ENCODE measurements around the gene EHMT1.
"Not testable (repeated sequence)": the region's sequence is repeated elsewhere in the genome, so short reads cannot be mapped to it uniquely, and the experiment has no call there.

EHMT1 gene

GRCh38 chr9:137590469-137591383 is 28.1 kb upstream of the EHMT1 start, which contains the start of gene ZMYND19:
Gene ZMYND19 (minus strand): TSS chr9:137590512. CDS start chr9:137590263, 249 bp downstream.
- DNase-seq (ENCODE audit: low read depth) = peak; percentile 86

- DNase-seq (ENCODE audit: low read depth) = no peak
Measured at GRCh38 chr9:137592767-137593166, 26.0 kb upstream of the EHMT1 start.

GRCh38 chr9:137593176-137593575 is 25.6 kb upstream of the EHMT1 start:
- DNase-seq (ENCODE audit: low read depth) = no peak

- not testable (repeated sequence) for DNase-seq (ENCODE audit: low read depth)
Measured at GRCh38 chr9:137596577-137596976, 22.2 kb upstream of the EHMT1 start.

GRCh38 chr9:137598943-137599342 is 19.9 kb upstream of the EHMT1 start:
- DNase-seq (ENCODE audit: low read depth) = no peak

GRCh38 chr9:137602661-137603060 is 16.1 kb upstream of the EHMT1 start:
- DNase-seq (ENCODE audit: low read depth) = no peak

- no peak for DNase-seq (ENCODE audit: low read depth)
Measured at GRCh38 chr9:137603879-137604278, 14.9 kb upstream of the EHMT1 start.

- DNase-seq (ENCODE audit: low read depth) = no peak
Measured at GRCh38 chr9:137604345-137605086, 14.3 kb upstream of the EHMT1 start.

- DNase-seq (ENCODE audit: low read depth) = peak; percentile 95
Measured at GRCh38 chr9:137605121-137606004, 13.4 kb upstream of the EHMT1 start, which contains the start of gene ARRDC1. Gene ARRDC1 (plus strand): TSS chr9:137605686. CDS start chr9:137605718, 32 bp downstream.

- no peak for DNase-seq (ENCODE audit: low read depth)
Measured at GRCh38 chr9:137606005-137606621, 12.7 kb upstream of the EHMT1 start.

- DNase-seq (ENCODE audit: low read depth) = no peak
Measured at GRCh38 chr9:137606734-137607138, 12.1 kb upstream of the EHMT1 start.

- no peak for DNase-seq (ENCODE audit: low read depth)
Measured at GRCh38 chr9:137607141-137607857, 11.5 kb upstream of the EHMT1 start.

GRCh38 chr9:137610944-137611343 is 7.9 kb upstream of the EHMT1 start:
- no peak for DNase-seq (ENCODE audit: low read depth)

- DNase-seq (ENCODE audit: low read depth) = peak; percentile 23
Measured at GRCh38 chr9:137611623-137612609, 6.9 kb upstream of the EHMT1 start.

- no peak for DNase-seq (ENCODE audit: low read depth)
Measured at GRCh38 chr9:137612741-137613142, 6.1 kb upstream of the EHMT1 start.

- DNase-seq (ENCODE audit: low read depth) = no peak
Measured at GRCh38 chr9:137613259-137613658, 5.5 kb upstream of the EHMT1 start.

GRCh38 chr9:137613738-137614523 is 4.9 kb upstream of the EHMT1 start:
- DNase-seq (ENCODE audit: low read depth) = no peak

- no peak for DNase-seq (ENCODE audit: low read depth)
Measured at GRCh38 chr9:137614631-137615386, 4.0 kb upstream of the EHMT1 start.

All from activated T-helper 9 cell treated with anti-CD3 and anti-CD28 coated beads, Interleukin-2, amount 50 U/mL, for 16 hours (primary cell).